ENCODE data around the gene RBM19.

RBM19 gene

DNA sequence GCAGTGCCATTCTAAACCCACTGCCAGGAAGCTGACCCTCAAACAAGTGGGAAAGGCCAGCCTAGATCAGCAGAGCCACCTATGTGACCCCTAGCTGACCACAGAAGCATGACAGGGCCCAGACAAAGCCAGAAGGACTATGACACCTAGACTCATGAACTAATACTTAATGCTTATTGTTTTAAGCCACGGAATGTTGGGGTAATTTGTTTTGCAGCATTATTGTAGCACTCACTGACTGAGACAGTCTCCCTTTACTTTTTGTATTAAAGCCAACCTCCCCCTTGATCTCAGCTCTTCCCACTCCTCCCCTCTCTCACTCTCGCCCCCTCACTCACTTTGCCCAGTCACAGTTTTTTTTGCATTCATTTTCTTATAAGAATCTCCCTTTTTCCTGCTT lies 186.4 kb downstream of the RBM19 start:
- TF ChIP-seq, protein P1, sequence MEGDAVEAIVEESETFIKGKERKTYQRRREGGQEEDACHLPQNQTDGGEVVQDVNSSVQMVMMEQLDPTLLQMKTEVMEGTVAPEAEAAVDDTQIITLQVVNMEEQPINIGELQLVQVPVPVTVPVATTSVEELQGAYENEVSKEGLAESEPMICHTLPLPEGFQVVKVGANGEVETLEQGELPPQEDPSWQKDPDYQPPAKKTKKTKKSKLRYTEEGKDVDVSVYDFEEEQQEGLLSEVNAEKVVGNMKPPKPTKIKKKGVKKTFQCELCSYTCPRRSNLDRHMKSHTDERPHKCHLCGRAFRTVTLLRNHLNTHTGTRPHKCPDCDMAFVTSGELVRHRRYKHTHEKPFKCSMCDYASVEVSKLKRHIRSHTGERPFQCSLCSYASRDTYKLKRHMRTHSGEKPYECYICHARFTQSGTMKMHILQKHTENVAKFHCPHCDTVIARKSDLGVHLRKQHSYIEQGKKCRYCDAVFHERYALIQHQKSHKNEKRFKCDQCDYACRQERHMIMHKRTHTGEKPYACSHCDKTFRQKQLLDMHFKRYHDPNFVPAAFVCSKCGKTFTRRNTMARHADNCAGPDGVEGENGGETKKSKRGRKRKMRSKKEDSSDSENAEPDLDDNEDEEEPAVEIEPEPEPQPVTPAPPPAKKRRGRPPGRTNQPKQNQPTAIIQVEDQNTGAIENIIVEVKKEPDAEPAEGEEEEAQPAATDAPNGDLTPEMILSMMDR (IDR thresholded peaks at IDR 0.05; ENCODE audit: low read depth, low read length): no peak
- H3K4me3 ChIP-seq (replicated peaks in 1 of 2; ENCODE audit: low read depth in 2 of 2, low read length in 2 of 2): no peak overlapping the region
- no peak for DNase-seq (ENCODE audit: low read depth in 2 of 2)

DNA sequence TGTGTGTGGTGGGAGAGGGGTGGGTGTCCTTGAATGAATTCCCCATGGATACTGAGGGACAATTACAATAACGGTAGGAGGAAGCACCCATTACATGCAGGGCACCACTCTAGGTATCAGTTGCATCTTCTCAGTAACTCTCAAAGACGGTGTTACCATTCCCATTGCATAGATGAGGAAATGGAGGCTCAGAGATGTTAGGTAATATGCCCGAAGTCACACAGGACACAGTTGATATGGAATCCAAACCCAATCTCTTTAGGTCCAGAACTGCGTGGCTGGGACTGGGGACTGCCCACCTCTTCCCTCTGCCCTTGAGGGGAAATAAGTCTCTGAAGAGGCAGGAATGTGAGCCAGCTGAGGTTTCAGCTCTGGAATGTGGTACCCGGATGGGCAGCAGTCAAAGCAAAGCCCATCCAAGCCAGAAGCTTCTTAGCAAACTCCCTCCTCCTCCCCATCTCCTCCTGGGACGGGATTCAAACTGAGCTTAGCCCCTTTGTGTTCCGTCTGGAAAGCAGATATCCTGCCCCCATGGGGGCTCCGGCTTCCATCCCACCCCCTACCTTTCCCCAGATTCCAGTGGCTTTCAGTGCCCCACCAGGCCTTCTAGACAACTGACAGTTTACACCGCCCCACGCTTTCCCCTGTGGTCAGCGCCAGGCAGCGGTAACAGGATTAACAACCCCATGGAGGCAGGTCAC lies 187.5 kb downstream of the RBM19 start:
- H3K4me3 ChIP-seq (replicated peaks in 1 of 2; ENCODE audit: low read depth in 2 of 2, low read length in 2 of 2): no peak overlapping the region
- DNase-seq (ENCODE audit: low read depth in 2 of 2): no peak
- TF ChIP-seq, protein P1 (IDR thresholded peaks at IDR 0.05; ENCODE audit: low read depth, low read length): no peak

DNA sequence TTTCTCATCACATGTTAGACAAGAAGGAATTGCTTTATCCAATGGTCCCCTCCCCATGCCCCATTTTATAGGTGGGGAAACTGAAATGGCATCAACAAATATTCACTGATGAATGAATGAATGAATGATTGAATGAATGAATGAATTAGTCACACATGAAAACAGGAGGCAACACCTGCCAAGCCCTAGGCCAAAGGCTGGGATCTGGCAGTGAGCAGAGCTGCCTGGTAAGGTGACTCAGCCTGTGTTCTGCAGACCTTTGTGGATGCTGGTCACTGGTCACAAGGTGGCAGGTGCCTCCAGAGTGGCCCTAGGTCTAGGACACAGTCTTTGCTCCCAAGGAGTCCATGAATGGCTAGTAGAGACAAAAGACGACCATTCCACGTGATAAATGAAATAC lies 188.4 kb downstream of the RBM19 start:
- no peak for DNase-seq (ENCODE audit: low read depth in 2 of 2)
- no peak overlapping the region for H3K4me3 ChIP-seq (replicated peaks in 1 of 2; ENCODE audit: low read depth in 2 of 2, low read length in 2 of 2)
- TF ChIP-seq, protein P1 (IDR thresholded peaks at IDR 0.05; ENCODE audit: low read depth, low read length): no peak

DNA sequence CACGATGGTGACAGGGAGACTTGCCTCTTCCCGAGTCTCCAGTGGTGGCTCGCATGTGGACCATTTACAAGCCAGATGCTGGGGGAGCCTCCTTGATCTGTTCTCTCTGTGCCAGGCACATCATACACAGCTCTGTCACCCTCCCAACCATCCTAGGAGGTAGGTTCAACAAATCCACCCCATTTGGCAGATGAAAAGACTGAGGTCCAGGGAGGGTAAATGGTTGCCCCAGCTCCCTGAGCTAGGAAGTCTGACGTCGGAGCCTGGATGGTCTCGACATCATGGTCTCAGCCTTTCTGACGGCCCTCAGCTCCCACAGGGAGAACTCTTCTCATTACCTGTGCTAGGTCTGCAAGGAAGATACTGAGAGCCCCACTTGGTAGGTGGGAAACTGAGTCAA lies 189.6 kb downstream of the RBM19 start:
- DNase-seq (ENCODE audit: low read depth in 2 of 2): no peak
- no peak overlapping the region for H3K4me3 ChIP-seq (replicated peaks in 1 of 2; ENCODE audit: low read depth in 2 of 2, low read length in 2 of 2)
- TF ChIP-seq, protein P1 (IDR thresholded peaks at IDR 0.05; ENCODE audit: low read depth, low read length): no peak

DNA sequence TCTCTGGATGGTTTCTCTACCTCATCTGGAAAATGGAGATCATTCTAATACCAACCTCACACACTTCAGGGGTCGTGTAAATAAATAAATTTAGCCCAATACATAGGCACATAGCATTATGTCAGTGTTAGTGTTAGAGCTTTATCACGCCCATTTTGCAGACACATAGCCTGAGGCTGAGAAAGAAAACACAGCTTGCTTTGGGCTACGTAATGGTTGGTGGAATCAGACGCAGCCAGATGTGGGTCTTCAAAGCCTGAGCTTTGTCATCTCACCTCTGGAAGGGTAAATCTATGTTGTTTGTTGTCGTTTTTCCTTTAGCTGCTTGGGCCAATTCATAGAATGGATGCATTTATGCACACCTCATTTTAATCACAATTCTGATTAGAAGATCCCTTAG lies 191.6 kb downstream of the RBM19 start:
- TF ChIP-seq, protein P1 (IDR thresholded peaks at IDR 0.05; ENCODE audit: low read depth, low read length): no peak
- DNase-seq (ENCODE audit: low read depth in 2 of 2): no peak
- H3K4me3 ChIP-seq (replicated peaks in 1 of 2; ENCODE audit: low read depth in 2 of 2, low read length in 2 of 2): no peak overlapping the region

DNA sequence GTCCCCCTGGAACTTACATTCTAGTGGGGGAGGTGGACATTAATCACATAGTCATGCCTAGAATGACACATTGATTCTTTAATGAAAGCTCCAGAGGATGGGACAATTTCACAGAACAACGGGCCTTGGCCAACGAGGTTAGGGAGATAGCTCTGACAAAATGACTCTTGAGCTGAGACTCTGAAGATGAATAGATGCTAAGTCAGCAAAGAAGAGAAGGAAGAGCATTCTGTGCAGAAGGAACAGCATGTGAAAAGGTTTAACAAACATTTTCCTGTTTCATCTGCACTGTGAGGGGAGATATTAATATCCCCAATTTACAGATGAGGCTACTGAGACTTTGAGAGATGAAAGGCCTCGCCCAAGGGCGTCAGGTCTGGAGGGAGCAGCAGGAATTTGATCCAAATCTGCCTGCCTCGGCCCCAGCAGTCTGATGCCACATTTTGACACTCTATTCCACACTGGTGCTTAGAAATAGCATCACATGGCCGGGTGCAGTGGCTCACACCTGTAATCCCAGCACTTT lies 193.6 kb downstream of the RBM19 start:
- TF ChIP-seq, protein P1 (IDR thresholded peaks at IDR 0.05; ENCODE audit: low read depth, low read length): no peak
- no peak for DNase-seq (ENCODE audit: low read depth in 2 of 2)
- no peak overlapping the region for H3K4me3 ChIP-seq (replicated peaks in 1 of 2; ENCODE audit: low read depth in 2 of 2, low read length in 2 of 2)
